Gastrocnemius medialis (tissue), 4 donors: ENCODE results near the gene SORT1. TPM values are rescaled to one million over a fixed set of nuclear protein-coding genes. Genes with fewer than 3 reads are reported as not detected.
A peak's percentile ranks its signal among the peaks of the same experiment; 100 is the strongest.

Source experiments
- ATAC-seq, 2 donors: fragments of 150-250 bp; one replicate each; pipeline ENCODE4 v1.9.1; 2016
- DNase-seq, 2 donors: peaks; one replicate each; pipeline ENCODE4 v3.0.0-alpha.2; 2019
- H3K27ac ChIP-seq, 4 donors: fragments of 200-600 bp; sonication (generic); 1 replicate in 1 of 4; 2 replicates in 3 of 4; pipeline ENCODE4 v1.5.1; 2016 to 2018; ENCODE audit warnings: mild to moderate bottlenecking in 2 of 4, moderate library complexity in 1 of 4
- H3K27me3 ChIP-seq, 3 donors: fragments of 200-600 bp; sonication (generic) in 2 of 3; 1 replicate in 1 of 3; 2 replicates in 2 of 3; pipeline versions ENCODE4 v1.5.1 to v1.6.0; 2016 to 2019; ENCODE audit warnings: mild to moderate bottlenecking in 1 of 3, moderate library complexity in 1 of 3
- H3K36me3 ChIP-seq, 2 donors: fragments of 200-600 bp; sonication (generic) in 1 of 2; one replicate each; pipeline ENCODE4 v1.5.1; 2017 to 2018
- H3K4me1 ChIP-seq, 2 donors: fragments of 200-600 bp; sonication (generic) in 1 of 2; one replicate each; pipeline ENCODE4 v1.5.1; 2016 to 2017; ENCODE audit warnings: mild to moderate bottlenecking in 2 of 2
- H3K4me3 ChIP-seq, 4 donors: fragments of 200-600 bp; sonication (generic) in 3 of 4; 1 replicate in 1 of 4; 2 replicates in 3 of 4; pipeline ENCODE4 v1.5.1; 2016 to 2019; ENCODE audit warnings: mild to moderate bottlenecking in 2 of 4
- H3K9me3 ChIP-seq, 3 donors: fragments of 200-600 bp; sonication (generic) in 2 of 3; 1 replicate in 1 of 3; 2 replicates in 2 of 3; pipeline ENCODE4 v1.5.1; 2016 to 2019
- POLR2A ChIP-seq, 2 donors: fragments of 450-650 bp; IDR thresholded peaks; one replicate each; pipeline ENCODE4 v1.6.1; 2017; ENCODE audit warnings: antibody characterized with exemption in 2 of 2, mild to moderate bottlenecking in 2 of 2, moderate library complexity in 2 of 2
- in situ Hi-C, 4 donors: fragments of 200-750 bp; cut with MboI; loops; one replicate each; pipeline versions ENCODE4 v1.15.0 to v1.8.0; 2017; ENCODE audit warnings: low sequenced_read_pairs in 4 of 4
- intact Hi-C: fragments of 100-400 bp; cut with DNase I; formaldehyde crosslinking; loops from one replicate; pipeline ENCODE4 v1.15.1; 2023; ENCODE audit warnings: low total_unique reads
- total RNA-seq, 4 donors: library from RNA; depleted of rRNA; stranded (reverse); fragments of >200 nt; gene quantifications; one replicate each; pipeline versions ENCODE4 v1.1.0 to v1.2.3, GENCODE V29; 2016
- TF ChIP-seq, protein P1 (sequence below), 5 experiments: fragments of 450-650 bp in 3 of 5; fragments of 200-600 bp in 2 of 5; sonication (generic) in 2 of 5; IDR thresholded peaks in 4 of 5; conservative IDR thresholded peaks in 1 of 5; 1 replicate in 4 of 5; 2 replicates in 1 of 5; pipeline ENCODE4 v1.5.1; 2016 to 2019; ENCODE audit warnings: antibody characterized with exemption in 5 of 5, mild to moderate bottlenecking in 3 of 5, moderate library complexity in 3 of 5

SORT1 gene
- total RNA-seq, 4 donors from 2014 or later, result 93.7 to 226 (median 190) TPM

GRCh38 chr1:109404838-109405237 lies 7.1 kb upstream of the SORT1 start:
- ATAC-seq (no peak), DNase-seq (no peak)
- H3K36me3 ChIP-seq, result peaks cover 3 to 50% of the 10 kb centered on the region in 2 donors
- no peak for TF ChIP-seq POLR2A (IDR thresholded peaks at IDR 0.05)
- peak overlapping the region; percentile 35 to 81 (median 68) for H3K27ac ChIP-seq
- no peaks in the 10 kb centered on the region for H3K27me3 ChIP-seq
- H3K4me3 ChIP-seq, result no peak overlapping the region
- no peaks in the 10 kb centered on the region for H3K9me3 ChIP-seq
- H3K4me1 ChIP-seq, result peaks cover 23 to 31% of the 10 kb centered on the region in 2 donors
- in situ Hi-C loops, result loop anchor here in 3 of 4 donors (5.0 to 10.0 kb wide), 4 partner anchors 60 to 140 kb away; no protein-coding TSS in a partner anchor
- intact Hi-C loops, result no loop called here

DNA sequence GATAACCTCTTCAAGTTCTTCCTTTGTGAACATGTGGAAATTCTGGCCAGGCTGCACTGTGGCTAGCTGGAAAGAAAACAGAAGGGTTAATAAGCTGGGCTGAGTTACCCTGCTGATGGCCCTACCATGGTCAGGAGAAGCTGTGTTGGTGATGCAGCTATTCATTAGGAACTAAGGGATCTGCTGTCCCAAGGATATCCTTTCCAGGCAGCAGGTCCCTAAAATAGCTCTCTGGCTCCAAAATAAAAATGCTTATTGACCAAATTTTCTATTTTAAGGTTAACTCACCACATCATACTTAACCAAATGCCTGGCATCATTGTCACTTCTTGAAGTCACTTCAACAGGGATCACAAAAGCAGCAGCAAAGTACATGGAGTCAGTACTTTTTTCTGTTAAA lies 4.3 kb upstream of the SORT1 start:
- Histone ChIP-seq H3K27me3 (no peaks in the 10 kb centered on the region), H3K36me3 (peaks cover 0 to 22% of the 10 kb centered on the region in 2 donors), H3K9me3 (no peaks in the 10 kb centered on the region), H3K4me1 (peaks cover 33 to 49% of the 10 kb centered on the region in 2 donors), H3K4me3 (no peak overlapping the region), H3K27ac (peak overlapping the region; percentile 77 to 82 (median 80))
- TF ChIP-seq POLR2A (IDR thresholded peaks at IDR 0.05), result peak; percentile 46 to 56
- TF ChIP-seq, protein P1, sequence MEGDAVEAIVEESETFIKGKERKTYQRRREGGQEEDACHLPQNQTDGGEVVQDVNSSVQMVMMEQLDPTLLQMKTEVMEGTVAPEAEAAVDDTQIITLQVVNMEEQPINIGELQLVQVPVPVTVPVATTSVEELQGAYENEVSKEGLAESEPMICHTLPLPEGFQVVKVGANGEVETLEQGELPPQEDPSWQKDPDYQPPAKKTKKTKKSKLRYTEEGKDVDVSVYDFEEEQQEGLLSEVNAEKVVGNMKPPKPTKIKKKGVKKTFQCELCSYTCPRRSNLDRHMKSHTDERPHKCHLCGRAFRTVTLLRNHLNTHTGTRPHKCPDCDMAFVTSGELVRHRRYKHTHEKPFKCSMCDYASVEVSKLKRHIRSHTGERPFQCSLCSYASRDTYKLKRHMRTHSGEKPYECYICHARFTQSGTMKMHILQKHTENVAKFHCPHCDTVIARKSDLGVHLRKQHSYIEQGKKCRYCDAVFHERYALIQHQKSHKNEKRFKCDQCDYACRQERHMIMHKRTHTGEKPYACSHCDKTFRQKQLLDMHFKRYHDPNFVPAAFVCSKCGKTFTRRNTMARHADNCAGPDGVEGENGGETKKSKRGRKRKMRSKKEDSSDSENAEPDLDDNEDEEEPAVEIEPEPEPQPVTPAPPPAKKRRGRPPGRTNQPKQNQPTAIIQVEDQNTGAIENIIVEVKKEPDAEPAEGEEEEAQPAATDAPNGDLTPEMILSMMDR (IDR thresholded peaks at IDR 0.05 in 4 of 5, conservative IDR thresholded peaks at IDR 0.05 in 1 of 5), result no peak
- ATAC-seq, result peak; percentile 44 to 72
- in situ Hi-C loops (loop anchor here in 3 of 4 donors (5.0 to 10.0 kb wide), 4 partner anchors 57 to 137 kb away; no protein-coding TSS in a partner anchor), intact Hi-C loops (loop anchor here (2.0 kb wide), 1 partner anchor 65 kb away; the partner anchor contains the start of gene SYPL2)
- DNase-seq, result no peak

DNA sequence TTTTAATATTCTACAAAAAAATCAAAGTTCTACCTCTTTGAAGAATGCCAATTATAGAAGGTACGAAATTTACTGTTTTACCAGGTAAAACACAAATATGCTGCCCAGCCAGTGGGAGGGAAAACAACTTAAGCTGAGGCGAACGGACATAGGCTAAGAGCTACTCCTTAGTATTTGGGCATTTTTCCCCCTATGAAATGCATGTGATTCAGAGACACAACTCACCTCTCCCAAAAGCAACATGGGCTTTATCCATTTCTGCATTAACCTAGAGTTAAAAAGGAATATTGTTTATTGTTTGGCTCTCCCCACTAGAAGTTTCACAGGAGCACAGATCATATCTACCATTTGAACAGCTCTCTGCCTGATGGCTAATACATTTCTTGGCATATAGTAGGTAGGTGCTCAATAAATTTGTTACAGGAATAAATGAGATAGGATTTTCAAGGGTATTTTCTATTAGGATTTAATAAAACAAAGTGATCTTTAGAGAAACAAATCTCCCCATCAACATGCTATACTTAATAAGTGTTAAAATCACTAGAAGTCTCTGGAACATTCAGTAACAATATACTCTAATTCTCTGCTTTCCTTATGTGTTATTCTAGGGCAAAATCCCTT lies 2.4 kb upstream of the SORT1 start:
- DNase-seq, result no peak
- no peak for ATAC-seq
- TF ChIP-seq, protein P1 (IDR thresholded peaks at IDR 0.05 in 4 of 5, conservative IDR thresholded peaks at IDR 0.05 in 1 of 5), result no peak
- TF ChIP-seq POLR2A (IDR thresholded peaks at IDR 0.05), result no peak
- Histone ChIP-seq H3K27me3 (no peaks in the 10 kb centered on the region), H3K9me3 (no peaks in the 10 kb centered on the region), H3K36me3 (peaks cover 0 to 10% of the 10 kb centered on the region in 2 donors), H3K27ac (peak overlapping the region in 2 of 4 donors; percentile 81 to 82), H3K4me3 (no peak overlapping the region), H3K4me1 (peaks cover 45 to 64% of the 10 kb centered on the region in 2 donors)
- intact Hi-C loops, result no loop called here
- in situ Hi-C loops, result loop anchor here in 3 of 4 donors (5.0 to 10.0 kb wide), 4 partner anchors 55 to 135 kb away; no protein-coding TSS in a partner anchor

DNA sequence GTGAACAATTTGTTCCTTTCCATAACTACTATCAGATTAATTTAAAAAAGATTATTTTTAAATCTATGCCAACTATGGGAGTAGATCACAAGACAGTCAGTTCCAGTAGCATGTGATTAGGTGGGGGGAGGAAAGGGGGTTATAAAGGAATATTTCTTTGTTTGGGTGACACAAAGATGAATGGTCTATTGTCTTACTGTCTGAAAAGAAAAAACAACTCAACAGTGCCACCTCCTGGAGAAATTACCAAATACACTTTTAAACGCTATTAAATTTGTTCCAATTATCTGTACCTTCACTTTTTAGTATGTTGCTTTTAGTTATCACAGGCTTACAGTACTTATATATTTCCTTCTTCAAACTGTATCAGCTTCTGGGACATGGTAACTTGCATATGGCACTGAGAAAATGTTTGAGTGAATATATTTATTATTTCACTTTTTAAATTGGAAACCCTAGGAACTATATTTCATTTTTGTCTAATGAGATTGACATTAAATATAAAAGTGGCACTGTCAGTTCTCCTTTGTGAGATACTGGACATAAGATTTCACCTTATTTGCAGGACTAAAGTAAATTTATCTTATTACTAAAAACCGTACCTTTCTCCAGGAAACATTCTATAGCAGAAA lies 1.7 kb upstream of the SORT1 start:
- DNase-seq, result no peak
- in situ Hi-C loops (loop anchor here in 2 of 4 donors (5.0 to 10.0 kb wide), 2 partner anchors 115 to 122 kb away; partner anchors contain the start of gene PSRC1 (in 1 of the 2)), intact Hi-C loops (loop anchor here (1.0 to 10.0 kb wide), 3 partner anchors 37 to 295 kb away; no protein-coding TSS in a partner anchor)

More for the DNA sequence above, 1.7 kb upstream of the SORT1 start:
- Histone ChIP-seq H3K36me3 (peaks cover 0 to 10% of the 10 kb centered on the region in 2 donors), H3K4me1 (peaks cover 43 to 64% of the 10 kb centered on the region in 2 donors), H3K27ac (peak overlapping the region in 3 of 4 donors; percentile 81 to 86 (median 82)), H3K4me3 (no peak overlapping the region), H3K27me3 (no peaks in the 10 kb centered on the region), H3K9me3 (no peaks in the 10 kb centered on the region)
- no peak for TF ChIP-seq POLR2A (IDR thresholded peaks at IDR 0.05)
- TF ChIP-seq, protein P1 (IDR thresholded peaks at IDR 0.05 in 4 of 5, conservative IDR thresholded peaks at IDR 0.05 in 1 of 5), result peak; percentile 70 to 77 (median 75)
- ATAC-seq, result no peak
